Sigmoid colon (tissue), 4 donors: ENCODE results near the gene B3GNT5.

Experiments used
- CTCF ChIP-seq, 4 experiments: fragments of 450-650 bp in 3 of 4; fragments of 200-600 bp in 1 of 4; IDR thresholded peaks; one replicate each; pipeline ENCODE4 v1.5.1; 2016 to 2019; ENCODE audit warnings: antibody characterized with exemption in 4 of 4, mild to moderate bottlenecking in 3 of 4, moderate library complexity in 2 of 4
- EP300 ChIP-seq, 4 donors: sonication (generic); formaldehyde crosslinking; IDR thresholded peaks; one replicate each; pipeline ENCODE4 v1.6.1; 2017; ENCODE audit warnings: antibody characterized with exemption in 4 of 4
- POLR2A ChIP-seq, 2 donors: fragments of 450-650 bp; IDR thresholded peaks; one replicate each; pipeline ENCODE4 v1.6.1; 2016; ENCODE audit warnings: antibody characterized with exemption in 2 of 2, mild to moderate bottlenecking in 2 of 2, moderate library complexity in 2 of 2
- POLR2AphosphoS5 ChIP-seq, 4 donors: sonication (generic); formaldehyde crosslinking; IDR thresholded peaks; one replicate each; pipeline ENCODE4 v1.6.1; 2017; ENCODE audit warnings: antibody characterized with exemption in 4 of 4

GRCh38 chr3:183208800-183209199 is 44.3 kb upstream of the B3GNT5 start:
- no peak for TF ChIP-seq CTCF (IDR thresholded peaks at IDR 0.05)
- TF ChIP-seq POLR2AphosphoS5 (IDR thresholded peaks at IDR 0.05) = no peak
- TF ChIP-seq POLR2A (IDR thresholded peaks at IDR 0.05) = no peak
- TF ChIP-seq EP300 (IDR thresholded peaks at IDR 0.05) = no peak
